NCI-H526 treated with DMSO at 0.1 percent for 48 hours (cell line): ENCODE results near the gene TPM1.
A peak's percentile ranks its signal among the peaks of the same experiment; 100 is the strongest.
"Not testable (repeated sequence)": the region's sequence is repeated elsewhere in the genome, so short reads cannot be mapped to it uniquely, and the experiment has no call there.

Experiments used
- DNase-seq: peaks from one replicate; lab custom pipeline; 2025; lab: John Stamatoyannopoulos, UW

The TPM1 gene

GRCh38 chr15:63041974-63042876 lies at the start of gene TPM1:
Gene TPM1, plus strand, starts transcription at chr15:63042747. Its CDS starts 83 bp downstream, at chr15:63042830.
- DNase-seq = peak; percentile 70

GRCh38 chr15:62993066-62993465 lies 49.5 kb upstream of the TPM1 start:
- DNase-seq = no peak

GRCh38 chr15:62993632-62994031 lies 48.9 kb upstream of the TPM1 start:
- not testable (repeated sequence) for DNase-seq

- no peak for DNase-seq
Observed at GRCh38 chr15:62994439-62994838, 48.1 kb upstream of the TPM1 start.

GRCh38 chr15:62994975-62995681 lies 47.4 kb upstream of the TPM1 start:
- DNase-seq = no peak

GRCh38 chr15:62997441-62997840 lies 45.1 kb upstream of the TPM1 start:
- DNase-seq = no peak

- DNase-seq = no peak
Observed at GRCh38 chr15:62998262-62998890, 44.2 kb upstream of the TPM1 start.

- no peak for DNase-seq
Observed at GRCh38 chr15:62999178-62999577, 43.4 kb upstream of the TPM1 start.

GRCh38 chr15:62999923-63000561 lies 42.5 kb upstream of the TPM1 start:
- DNase-seq = no peak

GRCh38 chr15:63000706-63001105 lies 41.8 kb upstream of the TPM1 start:
- no peak for DNase-seq

- DNase-seq = no peak
Observed at GRCh38 chr15:63004211-63004610, 38.3 kb upstream of the TPM1 start.

- DNase-seq = no peak
Observed at GRCh38 chr15:63006032-63006878, 36.3 kb upstream of the TPM1 start.

- DNase-seq = no peak
Observed at GRCh38 chr15:63008333-63009049, 34.1 kb upstream of the TPM1 start.

- DNase-seq = no peak
Observed at GRCh38 chr15:63010386-63010785, 32.2 kb upstream of the TPM1 start.

- no peak for DNase-seq
Observed at GRCh38 chr15:63010920-63011693, 31.4 kb upstream of the TPM1 start.

GRCh38 chr15:63012444-63012843 lies 30.1 kb upstream of the TPM1 start:
- no peak for DNase-seq

GRCh38 chr15:63013052-63013808 lies 29.3 kb upstream of the TPM1 start:
- DNase-seq = no peak

GRCh38 chr15:63014578-63014977 lies 28.0 kb upstream of the TPM1 start:
- DNase-seq = no peak

GRCh38 chr15:63015618-63016017 lies 26.9 kb upstream of the TPM1 start:
- DNase-seq = no peak
